ENCODE measurements around the gene FMN1.

The FMN1 gene

GRCh38 chr15:33068511-33068990 lies 126.0 kb downstream of the FMN1 start:
- in situ Hi-C loops (cut with HindIII; ENCODE audit: low pct_ligation_motif_present, low sequenced_read_pairs), result no loop called here
- H3K27me3 ChIP-seq (replicated peaks), result no peaks in the 10 kb centered on the region
- H3K4me3 ChIP-seq (ENCODE audit: low read depth, low read length), result no peak overlapping the region
- peak overlapping the region; percentile 70 for H3K27ac ChIP-seq
- H3K36me3 ChIP-seq (replicated peaks), result no peaks in the 10 kb centered on the region
- TF ChIP-seq CTCF (IDR thresholded peaks at IDR 0.05; ENCODE audit: low read depth, low read length, missing control alignments), result no peak
- no peak for DNase-seq

GRCh38 chr15:33068007-33068481 lies 126.5 kb downstream of the FMN1 start:
- in situ Hi-C loops (cut with HindIII; ENCODE audit: low pct_ligation_motif_present, low sequenced_read_pairs), result no loop called here

GRCh38 chr15:33067456-33067855 lies 127.1 kb downstream of the FMN1 start:
- H3K4me3 ChIP-seq (ENCODE audit: low read depth, low read length), result peak overlapping the region; percentile 20

More at GRCh38 chr15:33068007-33068481, 126.5 kb downstream of the FMN1 start:
- Histone ChIP-seq H3K36me3 (replicated peaks) (no peaks in the 10 kb centered on the region), H3K27ac (peak overlapping the region; percentile 70), H3K4me3 (ENCODE audit: low read depth, low read length) (peak overlapping the region; percentile 20), H3K27me3 (replicated peaks) (no peaks in the 10 kb centered on the region)
- TF ChIP-seq CTCF (IDR thresholded peaks at IDR 0.05; ENCODE audit: low read depth, low read length, missing control alignments), result no peak
- DNase-seq, result peak; percentile 28

GRCh38 chr15:33066584-33066983 lies 127.9 kb downstream of the FMN1 start:
- TF ChIP-seq CTCF (IDR thresholded peaks at IDR 0.05; ENCODE audit: low read depth, low read length, missing control alignments), result no peak
- no peaks in the 10 kb centered on the region for H3K27me3 ChIP-seq (replicated peaks)
- no peak for DNase-seq
- H3K4me3 ChIP-seq (ENCODE audit: low read depth, low read length), result no peak overlapping the region
- in situ Hi-C loops (cut with HindIII; ENCODE audit: low pct_ligation_motif_present, low sequenced_read_pairs), result no loop called here
- no peak overlapping the region for H3K27ac ChIP-seq
- H3K36me3 ChIP-seq (replicated peaks), result no peaks in the 10 kb centered on the region

More at GRCh38 chr15:33067456-33067855, 127.1 kb downstream of the FMN1 start:
- no peak for TF ChIP-seq CTCF (IDR thresholded peaks at IDR 0.05; ENCODE audit: low read depth, low read length, missing control alignments)
- peak; percentile 76 for DNase-seq
- no peaks in the 10 kb centered on the region for H3K36me3 ChIP-seq (replicated peaks)
- H3K27me3 ChIP-seq (replicated peaks), result no peaks in the 10 kb centered on the region
- H3K27ac ChIP-seq, result peak overlapping the region; percentile 70
- in situ Hi-C loops (cut with HindIII; ENCODE audit: low pct_ligation_motif_present, low sequenced_read_pairs), result no loop called here

- no peaks in the 10 kb centered on the region for H3K27me3 ChIP-seq (replicated peaks)
- TF ChIP-seq CTCF (IDR thresholded peaks at IDR 0.05; ENCODE audit: low read depth, low read length, missing control alignments), result no peak
- peak; percentile 76 for DNase-seq
- no peak overlapping the region for H3K4me3 ChIP-seq (ENCODE audit: low read depth, low read length)
- H3K36me3 ChIP-seq (replicated peaks), result no peaks in the 10 kb centered on the region
- in situ Hi-C loops (cut with HindIII; ENCODE audit: low pct_ligation_motif_present, low sequenced_read_pairs), result no loop called here
- peak overlapping the region; percentile 74 for H3K27ac ChIP-seq
These were observed 129.6 kb downstream of the FMN1 start for GRCh38 chr15:33064878-33065277.

- Histone ChIP-seq H3K27ac (no peak overlapping the region), H3K27me3 (replicated peaks) (no peaks in the 10 kb centered on the region), H3K4me3 (ENCODE audit: low read depth, low read length) (no peak overlapping the region), H3K36me3 (replicated peaks) (no peaks in the 10 kb centered on the region)
- TF ChIP-seq CTCF (IDR thresholded peaks at IDR 0.05; ENCODE audit: low read depth, low read length, missing control alignments), result no peak
- no peak for DNase-seq
- in situ Hi-C loops (cut with HindIII; ENCODE audit: low pct_ligation_motif_present, low sequenced_read_pairs), result no loop called here
These were observed 135.3 kb downstream of the FMN1 start for GRCh38 chr15:33059184-33059583.

All from brain microvascular endothelial cell (primary cell).